IPS DF 6.9 (cell line): ENCODE results near the gene SHC2.
"Not testable (repeated sequence)": the region's sequence is repeated elsewhere in the genome, so short reads cannot be mapped to it uniquely, and the experiment has no call there.

ENCODE experiments used
- DNase-seq: peaks from one replicate; pipeline ENCODE4 v3.0.0-alpha.2; 2013; ENCODE audit warnings: low read depth, low spot score
- H3K27ac ChIP-seq: one replicate; pipeline ENCODE4 v1.5.1; 2013; ENCODE audit warnings: low read length, control low read depth
- H3K27me3 ChIP-seq: 2 replicates; pipeline ENCODE4 v1.6.1; 2013; ENCODE audit warnings: mild to moderate bottlenecking, low read length; ENCODE audit not compliant: control insufficient read depth, insufficient read depth
- H3K36me3 ChIP-seq: 2 replicates; pipeline ENCODE4 v1.6.1; 2013; ENCODE audit warnings: low read length; ENCODE audit not compliant: control insufficient read depth, insufficient read depth
- H3K4me1 ChIP-seq: 2 replicates; pipeline ENCODE4 v1.6.1; 2013; ENCODE audit warnings: low read length; ENCODE audit not compliant: control insufficient read depth, insufficient read depth
- H3K4me3 ChIP-seq: 2 replicates; pipeline ENCODE4 v1.5.1; 2013; ENCODE audit warnings: mild to moderate bottlenecking, low read length
- H3K9me3 ChIP-seq: 2 replicates; pipeline ENCODE4 v1.6.1; 2013; ENCODE audit warnings: low read length, inconsistent platforms; ENCODE audit not compliant: control insufficient read depth, insufficient read depth
- WGBS: extraction: QIAGEN DNeasy Blood & Tissue Kit; methylation state at CpG from one replicate; pipeline ENCODE4 v1.1.7; 2013; ENCODE audit warnings: mixed read lengths, missing lambda C conversion rate; ENCODE audit not compliant: insufficient read length, insufficient coverage; 5-methylcytosine and 5-hydroxymethylcytosine counted together

SHC2 gene

DNA sequence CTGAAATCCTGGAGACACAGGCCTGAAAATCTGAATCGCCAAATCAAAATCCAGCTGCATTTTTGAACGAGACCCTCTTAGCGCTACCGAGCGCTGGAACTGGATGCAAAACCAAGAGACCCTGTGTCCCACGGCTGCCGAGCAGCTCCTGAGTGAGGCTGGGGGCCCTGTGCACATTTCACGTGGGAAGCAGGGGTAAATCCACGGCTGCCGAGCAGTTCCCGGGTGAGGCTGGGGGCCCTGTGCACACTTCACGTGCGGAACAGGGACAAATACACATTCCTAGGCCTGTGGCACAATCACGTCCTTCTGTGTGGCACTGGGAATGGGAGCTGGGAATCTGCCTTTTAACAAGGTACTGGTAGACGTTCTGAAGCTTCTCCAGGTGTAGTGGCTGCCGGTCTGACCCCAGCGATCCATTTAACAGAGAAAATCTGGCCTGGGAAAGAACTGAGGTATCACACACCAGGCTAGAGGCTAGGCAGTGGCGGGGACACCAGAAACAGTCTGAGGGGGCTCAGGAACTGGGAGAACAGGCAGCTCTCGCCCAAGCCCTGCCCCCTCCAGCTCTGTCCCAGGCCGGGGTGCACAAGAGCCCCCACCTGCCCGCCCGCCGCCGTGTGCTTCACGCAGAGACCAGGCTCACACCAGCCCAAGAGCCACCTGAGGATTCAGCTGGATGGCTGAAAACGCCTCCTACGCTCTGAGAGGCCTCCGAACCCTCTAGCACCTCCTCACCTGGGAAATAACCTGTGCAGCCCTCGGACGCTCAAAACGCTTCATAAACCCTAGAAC lies 40.9 kb downstream of the SHC2 start:
- no CpG with 5 or more reads among the region's 31 CpGs for WGBS
- Histone ChIP-seq H3K4me3 (no peak overlapping the region), H3K27me3 (no peaks in the 10 kb centered on the region), H3K9me3 (no peaks in the 10 kb centered on the region), H3K4me1 (peaks cover 9% of the 10 kb centered on the region), H3K27ac (no peak overlapping the region), H3K36me3 (no peaks in the 10 kb centered on the region; the same call in 1 of the 2 replicates)
- no peak for DNase-seq

GRCh38 chr19:418761-419671 lies 41.8 kb downstream of the SHC2 start:
- no CpG with 5 or more reads among the region's 51 CpGs for WGBS
- no peaks in the 10 kb centered on the region for H3K9me3 ChIP-seq

GRCh38 chr19:416416-416815 lies 44.4 kb downstream of the SHC2 start:
- no peaks in the 10 kb centered on the region for H3K27me3 ChIP-seq
- DNase-seq: no peak

More at GRCh38 chr19:418761-419671, 41.8 kb downstream of the SHC2 start:
- Histone ChIP-seq H3K4me3 (no peak overlapping the region), H3K4me1 (peaks cover 9% of the 10 kb centered on the region), H3K27me3 (no peaks in the 10 kb centered on the region), H3K36me3 (no peaks in the 10 kb centered on the region), H3K27ac (no peak overlapping the region)
- DNase-seq: no peak

GRCh38 chr19:415292-415691 lies 45.5 kb downstream of the SHC2 start:
- no peaks in the 10 kb centered on the region for H3K27me3 ChIP-seq
- H3K9me3 ChIP-seq: no peaks in the 10 kb centered on the region
- no peak overlapping the region for H3K27ac ChIP-seq
- DNase-seq: no peak
- H3K4me1 ChIP-seq: peaks cover 10% of the 10 kb centered on the region
- H3K4me3 ChIP-seq: no peak overlapping the region
- WGBS: no CpG with 5 or more reads among the region's 1 CpG
- no peaks in the 10 kb centered on the region for H3K36me3 ChIP-seq

More at GRCh38 chr19:416416-416815, 44.4 kb downstream of the SHC2 start:
- no peak overlapping the region for H3K4me3 ChIP-seq
- H3K27ac ChIP-seq: no peak overlapping the region
- WGBS: no CpG with 5 or more reads among the region's 14 CpGs
- no peaks in the 10 kb centered on the region for H3K36me3 ChIP-seq
- H3K9me3 ChIP-seq: no peaks in the 10 kb centered on the region
- H3K4me1 ChIP-seq: peaks cover 10% of the 10 kb centered on the region

DNA sequence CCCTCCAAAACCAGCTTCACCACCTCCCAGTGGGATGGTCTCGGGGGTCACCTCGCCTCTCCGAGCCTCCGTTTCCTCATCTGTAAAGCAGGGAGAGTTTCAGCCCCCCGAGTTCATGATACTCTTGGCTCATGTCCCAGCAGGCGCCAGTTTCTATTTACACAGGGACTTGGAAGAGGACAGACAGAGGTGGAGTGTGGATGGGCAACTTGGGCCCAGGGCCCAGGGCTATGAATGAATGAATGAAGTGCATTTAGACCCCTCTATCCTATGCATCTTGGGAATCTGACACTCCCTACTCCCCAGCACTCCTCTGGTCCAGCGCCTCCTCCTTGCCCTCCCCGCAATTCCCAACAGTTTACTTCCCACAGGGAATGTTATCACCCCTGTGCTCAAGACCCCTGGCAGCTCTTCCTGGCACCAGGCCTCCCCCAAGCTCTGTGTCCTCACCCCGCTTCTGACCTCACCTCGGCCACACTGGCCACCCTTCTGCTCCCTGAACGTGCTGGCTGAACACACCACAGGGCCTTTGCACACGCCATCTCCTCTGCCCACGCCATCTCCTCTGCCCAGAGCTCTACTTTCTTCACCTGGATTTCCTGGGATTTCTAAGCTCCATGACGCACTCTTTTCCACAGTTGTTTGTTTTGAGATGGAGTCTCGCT lies 46.9 kb downstream of the SHC2 start:
- WGBS: no CpG with 5 or more reads among the region's 15 CpGs
- DNase-seq: no peak
- H3K36me3 ChIP-seq: no peaks in the 10 kb centered on the region

GRCh38 chr19:412356-413355 lies 48.2 kb downstream of the SHC2 start:
- no peaks in the 10 kb centered on the region for H3K36me3 ChIP-seq
- no peaks in the 10 kb centered on the region for H3K9me3 ChIP-seq
- H3K27ac ChIP-seq: no peak overlapping the region
- H3K4me1 ChIP-seq: peaks cover 6% of the 10 kb centered on the region; the same call in 1 of the 2 replicates
- H3K4me3 ChIP-seq: no peak overlapping the region
- WGBS: no CpG with 5 or more reads among the region's 36 CpGs
- H3K27me3 ChIP-seq: no peaks in the 10 kb centered on the region; the same call in 1 of the 2 replicates
- DNase-seq: no peak

More for the DNA sequence above, 46.9 kb downstream of the SHC2 start:
- Histone ChIP-seq H3K27ac (no peak overlapping the region), H3K27me3 (no peaks in the 10 kb centered on the region; the same call in 1 of the 2 replicates), H3K4me1 (peaks cover 12% of the 10 kb centered on the region), H3K9me3 (no peaks in the 10 kb centered on the region), H3K4me3 (no peak overlapping the region)

GRCh38 chr19:411723-412355 lies 49.0 kb downstream of the SHC2 start:
- WGBS: no CpG with 5 or more reads among the region's 13 CpGs
- no peaks in the 10 kb centered on the region for H3K9me3 ChIP-seq

GRCh38 chr19:411121-411722 lies 49.6 kb downstream of the SHC2 start:
- not testable (repeated sequence) for H3K36me3 ChIP-seq, H3K27me3 ChIP-seq, H3K4me3 ChIP-seq, H3K27ac ChIP-seq, DNase-seq, H3K9me3 ChIP-seq, H3K4me1 ChIP-seq
- no CpG with 5 or more reads among the region's 22 CpGs for WGBS

More at GRCh38 chr19:411723-412355, 49.0 kb downstream of the SHC2 start:
- no peak for DNase-seq
- H3K36me3 ChIP-seq: no peaks in the 10 kb centered on the region
- H3K4me3 ChIP-seq: no peak overlapping the region
- H3K4me1 ChIP-seq: 0 out of 2 replicates have a peak, but pooled peaks cover 3% of the 10 kb centered on the region
- no peak overlapping the region for H3K27ac ChIP-seq
- H3K27me3 ChIP-seq: no peaks in the 10 kb centered on the region; the same call in 1 of the 2 replicates
